Cardiac muscle cell (in vitro differentiated cells and primary cell): ENCODE results near the gene DFFB. TPM values are rescaled to one million over a fixed set of nuclear protein-coding genes. Genes with fewer than 3 reads are reported as not detected.

ENCODE experiments used
- DNase-seq, 2 donors: peaks; one replicate each; pipeline versions ENCODE4 v3.0.0 to v3.0.0-alpha.2; 2010 to 2017; ENCODE audit warnings: low read depth in 1 of 2, low spot score in 1 of 2
- H3K27ac ChIP-seq: fragments of 200-600 bp; sonication (generic); 2 replicates; pipeline ENCODE4 v1.5.1; 2016
- H3K27me3 ChIP-seq: fragments of 200-600 bp; sonication (generic); 2 replicates; pipeline ENCODE4 v1.6.0; 2016; ENCODE audit warnings: control low read depth
- H3K36me3 ChIP-seq: fragments of 200-600 bp; sonication (generic); 2 replicates; pipeline ENCODE4 v1.5.1; 2016; ENCODE audit warnings: control low read depth
- H3K4me1 ChIP-seq: fragments of 200-600 bp; sonication (generic); 2 replicates; pipeline ENCODE4 v1.8.1; 2017; ENCODE audit warnings: low read depth, mild to moderate bottlenecking, mixed run types
- H3K4me3 ChIP-seq: fragments of 200-600 bp; sonication (generic); 2 replicates; pipeline ENCODE4 v1.5.1; 2016; ENCODE audit warnings: mild to moderate bottlenecking
- H3K9me3 ChIP-seq: fragments of 200-600 bp; sonication (generic); 2 replicates; pipeline ENCODE4 v1.5.1; 2017; ENCODE audit warnings: low read depth, mild to moderate bottlenecking, control low read depth
- polyA plus RNA-seq: library from polyadenylated mRNA; unstranded; fragments of >200 nt; fragmentation: Nextera tagmentation; extraction: Ambion mirVana; gene quantifications from 2 replicates; pipeline ENCODE4 v1.2.1, GENCODE V29; 2016
- total RNA-seq: library from RNA; depleted of rRNA; stranded (reverse); fragments of >200 nt; gene quantifications from 2 replicates; pipeline ENCODE4 v1.2.3, GENCODE V29; 2016
- TF ChIP-seq, protein P1 (sequence below): IDR thresholded peaks from 2 replicates; pipeline ENCODE4 v1.5.1; 2012; ENCODE audit warnings: low read depth, mild to moderate bottlenecking, low read length

The DFFB gene
- total and polyA plus RNA-seq, 2 experiments from 2014 or later, result 6.5 to 8.0 TPM

DNA sequence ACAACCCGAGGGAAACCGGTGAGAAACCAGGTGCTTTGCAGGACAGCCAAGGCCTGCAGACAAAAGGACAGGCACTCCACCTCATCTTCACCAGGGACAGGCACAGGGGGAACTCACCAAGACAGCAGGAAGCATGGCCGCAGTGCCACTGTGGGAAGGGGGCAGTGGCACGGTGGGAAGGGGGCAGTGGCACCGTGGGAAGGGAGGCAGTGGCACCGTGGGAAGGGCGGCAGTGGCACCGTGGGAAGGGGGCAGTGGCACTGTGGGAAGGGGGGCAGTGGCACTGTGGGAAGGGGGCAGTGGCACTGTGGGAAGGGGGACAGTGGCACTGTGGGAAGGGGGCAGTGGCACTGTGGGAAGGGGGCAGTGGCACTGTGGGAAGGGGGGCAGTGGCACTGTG is 32.6 kb upstream of the DFFB start:
- DNase-seq, result no peak
- TF ChIP-seq, protein P1, sequence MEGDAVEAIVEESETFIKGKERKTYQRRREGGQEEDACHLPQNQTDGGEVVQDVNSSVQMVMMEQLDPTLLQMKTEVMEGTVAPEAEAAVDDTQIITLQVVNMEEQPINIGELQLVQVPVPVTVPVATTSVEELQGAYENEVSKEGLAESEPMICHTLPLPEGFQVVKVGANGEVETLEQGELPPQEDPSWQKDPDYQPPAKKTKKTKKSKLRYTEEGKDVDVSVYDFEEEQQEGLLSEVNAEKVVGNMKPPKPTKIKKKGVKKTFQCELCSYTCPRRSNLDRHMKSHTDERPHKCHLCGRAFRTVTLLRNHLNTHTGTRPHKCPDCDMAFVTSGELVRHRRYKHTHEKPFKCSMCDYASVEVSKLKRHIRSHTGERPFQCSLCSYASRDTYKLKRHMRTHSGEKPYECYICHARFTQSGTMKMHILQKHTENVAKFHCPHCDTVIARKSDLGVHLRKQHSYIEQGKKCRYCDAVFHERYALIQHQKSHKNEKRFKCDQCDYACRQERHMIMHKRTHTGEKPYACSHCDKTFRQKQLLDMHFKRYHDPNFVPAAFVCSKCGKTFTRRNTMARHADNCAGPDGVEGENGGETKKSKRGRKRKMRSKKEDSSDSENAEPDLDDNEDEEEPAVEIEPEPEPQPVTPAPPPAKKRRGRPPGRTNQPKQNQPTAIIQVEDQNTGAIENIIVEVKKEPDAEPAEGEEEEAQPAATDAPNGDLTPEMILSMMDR, result no peak
- no peak overlapping the region for H3K4me3 ChIP-seq
- peaks cover 43% of the 10 kb centered on the region for H3K36me3 ChIP-seq
- H3K27me3 ChIP-seq, result no peaks in the 10 kb centered on the region
- no peak overlapping the region for H3K27ac ChIP-seq
- H3K9me3 ChIP-seq, result no peaks in the 10 kb centered on the region
- no peaks in the 10 kb centered on the region for H3K4me1 ChIP-seq

DNA sequence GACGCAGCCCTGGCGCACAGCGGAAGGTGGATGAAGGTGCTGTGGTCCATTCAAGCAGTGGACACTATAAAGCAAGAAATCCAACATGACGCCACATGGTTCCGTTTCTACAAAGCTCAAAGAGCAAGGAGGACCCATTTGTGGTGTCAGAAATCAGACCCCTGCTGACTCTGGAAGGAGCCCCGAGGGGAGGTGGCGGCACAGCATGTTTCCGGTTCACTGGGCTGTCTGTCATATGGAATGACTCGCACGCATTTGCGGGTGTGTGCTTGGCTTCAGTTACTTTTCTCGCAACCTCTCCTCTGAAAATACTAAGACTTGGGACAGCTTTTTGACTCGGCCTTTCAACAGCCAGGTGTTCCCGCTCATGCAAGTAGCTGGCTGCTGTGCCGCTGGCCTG is 31.9 kb upstream of the DFFB start:
- Histone ChIP-seq H3K27ac (no peak overlapping the region), H3K27me3 (no peaks in the 10 kb centered on the region), H3K4me3 (no peak overlapping the region), H3K4me1 (no peaks in the 10 kb centered on the region), H3K36me3 (peaks cover 36% of the 10 kb centered on the region), H3K9me3 (no peaks in the 10 kb centered on the region)
- TF ChIP-seq, protein P1, result no peak
- DNase-seq, result no peak

DNA sequence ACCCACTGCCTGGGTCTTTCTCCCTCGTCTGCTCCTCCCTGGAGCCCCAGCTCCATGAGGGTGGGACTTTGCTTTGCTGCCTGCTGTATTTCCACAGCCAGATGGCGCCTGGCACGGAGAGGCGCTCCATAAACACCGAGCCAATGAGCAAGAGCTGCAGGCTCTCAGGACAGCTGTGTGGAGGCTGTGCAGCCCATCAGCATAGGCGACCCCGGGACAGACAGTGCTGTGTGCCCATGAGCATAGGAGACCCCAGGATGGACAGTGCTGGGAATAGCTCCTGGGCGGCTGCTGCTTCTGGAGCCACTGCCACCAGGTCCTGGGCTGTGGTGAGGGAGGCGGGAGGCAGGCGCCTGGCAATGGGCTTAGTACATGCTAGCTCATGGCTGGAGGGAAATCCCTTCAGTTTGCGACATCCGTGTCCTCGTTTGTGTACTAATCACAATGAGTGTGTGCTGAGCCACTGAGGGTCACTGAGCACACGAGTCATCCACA is 29.4 kb upstream of the DFFB start:
- TF ChIP-seq, protein P1, result no peak

DNA sequence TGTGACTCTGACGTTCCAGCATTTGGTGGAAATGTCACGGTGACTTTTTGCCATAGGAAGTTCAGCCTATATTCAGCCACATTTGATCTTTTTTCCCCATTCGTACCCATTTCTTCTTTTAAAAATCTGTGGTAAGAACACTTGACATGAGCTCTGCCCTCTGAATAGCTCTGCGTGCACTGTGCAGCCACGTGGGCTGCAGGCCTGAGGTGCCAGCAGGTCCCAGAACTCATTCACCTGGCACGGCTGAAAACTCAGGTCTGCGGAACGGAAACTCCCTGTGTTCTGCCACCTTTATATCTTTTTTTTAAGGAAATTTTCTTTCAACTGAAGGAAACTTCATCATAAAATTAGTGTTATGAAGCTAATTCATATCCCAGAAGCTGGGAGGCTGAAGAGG is 28.9 kb upstream of the DFFB start:
- no peaks in the 10 kb centered on the region for H3K9me3 ChIP-seq
- no peaks in the 10 kb centered on the region for H3K4me1 ChIP-seq
- no peak for DNase-seq
- H3K36me3 ChIP-seq, result peaks cover 42% of the 10 kb centered on the region
- TF ChIP-seq, protein P1, result no peak
- H3K27me3 ChIP-seq, result no peaks in the 10 kb centered on the region
- no peak overlapping the region for H3K27ac ChIP-seq
- H3K4me3 ChIP-seq, result no peak overlapping the region

More for the DNA sequence above, 29.4 kb upstream of the DFFB start:
- Histone ChIP-seq H3K9me3 (no peaks in the 10 kb centered on the region), H3K27ac (no peak overlapping the region), H3K4me1 (no peaks in the 10 kb centered on the region), H3K4me3 (no peak overlapping the region), H3K36me3 (peaks cover 41% of the 10 kb centered on the region), H3K27me3 (no peaks in the 10 kb centered on the region)
- DNase-seq, result no peak

DNA sequence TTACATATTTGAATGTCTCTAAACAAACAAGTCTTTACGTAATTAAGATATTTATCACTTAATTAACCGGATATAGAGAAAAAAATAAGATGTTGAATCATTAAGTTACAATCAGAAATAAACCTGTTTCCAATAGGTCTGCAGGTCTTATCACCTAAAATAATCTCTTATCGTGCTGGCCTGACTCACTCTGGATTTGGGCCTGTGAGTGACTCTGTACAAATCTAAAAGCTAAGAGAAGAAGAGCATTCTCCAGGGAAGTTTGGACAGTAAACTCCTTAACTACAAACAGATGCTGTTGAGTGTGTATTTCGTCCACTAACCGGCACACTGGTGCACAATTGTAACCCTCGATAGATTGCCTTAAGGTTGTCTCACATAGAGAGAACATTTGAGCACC is 25.6 kb upstream of the DFFB start:
- Histone ChIP-seq H3K27ac (no peak overlapping the region), H3K4me3 (no peak overlapping the region), H3K9me3 (no peaks in the 10 kb centered on the region), H3K27me3 (no peaks in the 10 kb centered on the region), H3K4me1 (no peaks in the 10 kb centered on the region), H3K36me3 (peaks cover 35% of the 10 kb centered on the region)
- no peak for DNase-seq
- TF ChIP-seq, protein P1, result no peak

DNA sequence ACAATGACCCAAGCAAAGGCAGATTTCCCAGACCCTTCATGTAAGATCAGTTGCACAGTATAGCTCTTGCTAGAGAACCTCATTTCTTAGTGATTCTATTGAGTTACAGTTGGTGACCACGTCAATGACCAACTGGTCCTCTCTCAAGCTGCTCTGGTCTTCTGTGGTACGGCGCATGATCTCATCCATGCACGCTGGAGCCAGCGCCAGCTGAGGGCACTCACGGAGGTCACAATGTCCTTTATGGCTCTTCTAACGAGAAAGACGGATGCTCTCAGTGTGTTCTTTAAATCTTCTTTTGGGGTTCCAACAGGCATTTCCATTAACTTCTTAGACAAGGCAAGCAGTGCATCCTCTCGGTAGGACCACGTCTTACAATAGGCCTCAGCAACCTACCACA is 22.6 kb upstream of the DFFB start:
- H3K36me3 ChIP-seq, result peaks cover 36% of the 10 kb centered on the region
- no peak for DNase-seq
- no peak overlapping the region for H3K4me3 ChIP-seq
- TF ChIP-seq, protein P1, result no peak
- H3K27me3 ChIP-seq, result no peaks in the 10 kb centered on the region
- H3K9me3 ChIP-seq, result no peaks in the 10 kb centered on the region
- H3K4me1 ChIP-seq, result no peaks in the 10 kb centered on the region
- H3K27ac ChIP-seq, result no peak overlapping the region
